Liver (tissue), 9 donors: ENCODE measurements around the gene LAMTOR1. TPM values are rescaled to one million over a fixed set of nuclear protein-coding genes. Genes with fewer than 3 reads are reported as not detected.

Source experiments
- DNase-seq: peaks from one replicate; pipeline ENCODE4 v3.0.0-alpha.2; 2017; ENCODE audit warnings: low spot score
- H3K27ac ChIP-seq, 2 donors: one replicate each; pipeline ENCODE4 v1.7.0; 2013; ENCODE audit warnings: inconsistent platforms in 2 of 2, low read length in 2 of 2, control low read depth in 1 of 2, low read depth in 1 of 2, mild to moderate bottlenecking in 1 of 2
- H3K27me3 ChIP-seq, 4 donors: one replicate each; pipeline versions ENCODE4 v1.6.1 to v1.7.0; 2013; ENCODE audit warnings: low read length in 3 of 4, inconsistent platforms in 1 of 4, mild to moderate bottlenecking in 1 of 4, moderate library complexity in 1 of 4; ENCODE audit not compliant: control insufficient read depth in 4 of 4, insufficient read depth in 4 of 4
- H3K36me3 ChIP-seq, 4 donors: one replicate each; pipeline versions ENCODE4 v1.6.1 to v1.7.0; 2013; ENCODE audit warnings: low read length in 3 of 4, mild to moderate bottlenecking in 3 of 4, low read depth in 1 of 4, moderate library complexity in 1 of 4; ENCODE audit not compliant: control insufficient read depth in 4 of 4, insufficient read depth in 3 of 4
- H3K4me1 ChIP-seq, 4 donors: one replicate each; pipeline versions ENCODE4 v1.6.1 to v1.7.0; 2013; ENCODE audit warnings: low read length in 3 of 4, mild to moderate bottlenecking in 3 of 4, moderate library complexity in 1 of 4; ENCODE audit not compliant: control insufficient read depth in 4 of 4, insufficient read depth in 4 of 4
- H3K4me3 ChIP-seq, 3 donors: one replicate each; pipeline versions ENCODE4 v1.6.1 to v1.7.0; 2013; ENCODE audit warnings: low read length in 3 of 3, control low read depth in 1 of 3, low read depth in 1 of 3, mild to moderate bottlenecking in 1 of 3
- H3K9ac ChIP-seq, 2 donors: one replicate each; pipeline ENCODE4 v1.7.0; 2013; ENCODE audit warnings: low read length in 2 of 2, mild to moderate bottlenecking in 2 of 2, moderate library complexity in 2 of 2, control low read depth in 1 of 2, low read depth in 1 of 2
- H3K9me3 ChIP-seq, 4 donors: one replicate each; pipeline versions ENCODE4 v1.6.1 to v1.7.0; 2013; ENCODE audit warnings: low read length in 3 of 4; ENCODE audit not compliant: control insufficient read depth in 4 of 4
- FOXA1 ChIP-seq: IDR thresholded peaks from 2 replicates; pipeline ENCODE4 v1.6.1; 2016; ENCODE audit warnings: antibody characterized with exemption
- FOXA2 ChIP-seq: IDR thresholded peaks from 2 replicates; pipeline ENCODE4 v1.6.1; 2016; ENCODE audit warnings: antibody characterized with exemption
- GABPA ChIP-seq, 2 donors: IDR thresholded peaks in 1 of 2; conservative IDR thresholded peaks in 1 of 2; 2 replicates each; pipeline ENCODE4 v1.6.1; 2016; ENCODE audit warnings: antibody characterized with exemption in 2 of 2, mild to moderate bottlenecking in 1 of 2, moderate library complexity in 1 of 2
- HNF4G ChIP-seq: IDR thresholded peaks from 2 replicates; pipeline ENCODE4 v1.6.1; 2016; ENCODE audit warnings: antibody characterized with exemption
- JUND ChIP-seq, 2 donors: IDR thresholded peaks; 2 replicates each; pipeline ENCODE4 v1.6.1; 2016; ENCODE audit warnings: antibody characterized with exemption in 2 of 2
- NR2F2 ChIP-seq: IDR thresholded peaks from 2 replicates; pipeline ENCODE4 v1.6.1; 2016; ENCODE audit warnings: antibody characterized with exemption
- RAD21 ChIP-seq, 2 donors: IDR thresholded peaks; 2 replicates each; pipeline ENCODE4 v1.6.1; 2016; ENCODE audit warnings: antibody characterized with exemption in 2 of 2, mild to moderate bottlenecking in 2 of 2
- SP1 ChIP-seq: IDR thresholded peaks from 2 replicates; pipeline ENCODE4 v1.6.1; 2018; ENCODE audit warnings: antibody characterized with exemption, mild to moderate bottlenecking
- WGBS: extraction: QIAGEN DNeasy Blood & Tissue Kit; methylation state at CpG from one replicate; pipeline ENCODE4 v1.1.7; 2013; 5-methylcytosine and 5-hydroxymethylcytosine counted together
- polyA plus RNA-seq, 2 donors: library from polyadenylated mRNA; stranded (reverse) in 1 of 2; unstranded in 1 of 2; fragments of 200-250 nt in 1 of 2; fragments of >200 nt in 1 of 2; fragmentation: Nextera tagmentation in 1 of 2; extraction: Ambion mirVana in 1 of 2; gene quantifications; one replicate each; pipeline versions ENCODE4 v1.2.1 to v1.2.3, GENCODE V29; 2013 to 2015
- total RNA-seq, 2 donors: library from RNA; depleted of rRNA; stranded (reverse); fragments of >200 nt; gene quantifications; one replicate each; pipeline ENCODE4 v1.2.3, GENCODE V29; 2014
- TF ChIP-seq, protein P1 (sequence below): fragments of 150-350 bp; IDR thresholded peaks from 2 replicates; pipeline ENCODE4 v1.5.1; 2017; ENCODE audit warnings: improper control_type of control experiment, low read depth, low read length; ENCODE audit not compliant: missing input control
- TF ChIP-seq, protein P2 (sequence below): IDR thresholded peaks from 2 replicates; pipeline ENCODE4 v1.6.1; 2016; ENCODE audit warnings: antibody characterized with exemption
- TF ChIP-seq, protein P3 (sequence below): IDR thresholded peaks from 2 replicates; pipeline ENCODE4 v1.6.1; 2016; ENCODE audit warnings: antibody characterized with exemption, mild to moderate bottlenecking
- TF ChIP-seq, protein P4 (sequence below): IDR thresholded peaks from 2 replicates; pipeline ENCODE4 v1.6.1; 2016; ENCODE audit warnings: antibody characterized with exemption
- donor health status: healthy.
- donor health status: healthy.
- donor health status: healthy.
- donor health status: healthy.
- donor health status: healthy.

The LAMTOR1 gene
- total and polyA plus RNA-seq, 4 donors, result 30.5 to 74.0 (median 58.6) TPM

DNA sequence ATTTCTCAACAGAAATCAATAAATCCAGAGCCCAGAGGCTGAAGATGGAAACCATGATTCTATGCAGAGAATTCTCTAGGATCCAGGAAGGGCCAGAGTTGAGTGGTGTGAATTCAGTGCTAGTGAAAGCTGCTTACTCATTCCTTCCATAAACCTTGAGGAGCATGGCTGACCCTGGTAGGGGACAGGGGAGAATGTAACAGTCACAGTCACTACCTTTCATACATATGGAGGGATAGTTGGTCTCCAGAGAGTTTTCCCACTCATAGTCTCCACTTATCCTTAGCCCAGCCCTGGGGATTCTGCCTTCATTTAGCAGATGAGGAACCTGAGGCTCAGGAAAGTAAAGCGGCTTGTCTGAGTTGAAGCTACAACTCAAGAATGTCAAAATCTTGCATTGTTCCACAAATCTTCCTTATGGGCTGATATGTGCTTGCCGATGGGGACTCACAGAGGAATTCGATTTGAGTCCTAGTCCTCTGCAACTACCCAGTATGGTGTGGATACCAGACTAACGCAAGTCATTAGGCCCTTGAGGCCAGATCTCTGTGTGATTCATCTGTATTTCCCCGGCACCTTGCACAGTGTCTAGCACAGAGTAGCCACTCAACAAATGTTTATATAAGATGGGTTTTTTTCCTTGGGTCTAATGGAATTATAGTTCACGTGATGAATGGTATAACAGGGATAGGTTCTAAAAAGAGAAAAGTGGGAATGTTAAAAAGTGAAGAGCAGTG lies 13.1 kb upstream of the LAMTOR1 start:
- Histone ChIP-seq H3K4me1 (peaks cover 0 to 12% (median 7%) of the 10 kb centered on the region in 4 donors), H3K36me3 (no peaks in the 10 kb centered on the region), H3K27ac (no peak overlapping the region), H3K9ac (no peak overlapping the region), H3K4me3 (no peak overlapping the region), H3K9me3 (no peaks in the 10 kb centered on the region), H3K27me3 (no peaks in the 10 kb centered on the region)
- no peak for TF ChIP-seq FOXA1
- no peak for TF ChIP-seq JUND (IDR thresholded peaks at IDR 0.05)
- no peak for TF ChIP-seq FOXA2
- TF ChIP-seq, protein P1, sequence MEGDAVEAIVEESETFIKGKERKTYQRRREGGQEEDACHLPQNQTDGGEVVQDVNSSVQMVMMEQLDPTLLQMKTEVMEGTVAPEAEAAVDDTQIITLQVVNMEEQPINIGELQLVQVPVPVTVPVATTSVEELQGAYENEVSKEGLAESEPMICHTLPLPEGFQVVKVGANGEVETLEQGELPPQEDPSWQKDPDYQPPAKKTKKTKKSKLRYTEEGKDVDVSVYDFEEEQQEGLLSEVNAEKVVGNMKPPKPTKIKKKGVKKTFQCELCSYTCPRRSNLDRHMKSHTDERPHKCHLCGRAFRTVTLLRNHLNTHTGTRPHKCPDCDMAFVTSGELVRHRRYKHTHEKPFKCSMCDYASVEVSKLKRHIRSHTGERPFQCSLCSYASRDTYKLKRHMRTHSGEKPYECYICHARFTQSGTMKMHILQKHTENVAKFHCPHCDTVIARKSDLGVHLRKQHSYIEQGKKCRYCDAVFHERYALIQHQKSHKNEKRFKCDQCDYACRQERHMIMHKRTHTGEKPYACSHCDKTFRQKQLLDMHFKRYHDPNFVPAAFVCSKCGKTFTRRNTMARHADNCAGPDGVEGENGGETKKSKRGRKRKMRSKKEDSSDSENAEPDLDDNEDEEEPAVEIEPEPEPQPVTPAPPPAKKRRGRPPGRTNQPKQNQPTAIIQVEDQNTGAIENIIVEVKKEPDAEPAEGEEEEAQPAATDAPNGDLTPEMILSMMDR, result no peak
- no peak for TF ChIP-seq RAD21 (IDR thresholded peaks at IDR 0.05)
- TF ChIP-seq GABPA (IDR thresholded peaks at IDR 0.05 in 1 of 2, conservative IDR thresholded peaks at IDR 0.05 in 1 of 2), result no peak
- TF ChIP-seq SP1, result no peak
- TF ChIP-seq NR2F2, result no peak
- TF ChIP-seq, protein P2, sequence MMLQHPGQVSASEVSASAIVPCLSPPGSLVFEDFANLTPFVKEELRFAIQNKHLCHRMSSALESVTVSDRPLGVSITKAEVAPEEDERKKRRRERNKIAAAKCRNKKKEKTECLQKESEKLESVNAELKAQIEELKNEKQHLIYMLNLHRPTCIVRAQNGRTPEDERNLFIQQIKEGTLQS, result no peak
- TF ChIP-seq, protein P3, sequence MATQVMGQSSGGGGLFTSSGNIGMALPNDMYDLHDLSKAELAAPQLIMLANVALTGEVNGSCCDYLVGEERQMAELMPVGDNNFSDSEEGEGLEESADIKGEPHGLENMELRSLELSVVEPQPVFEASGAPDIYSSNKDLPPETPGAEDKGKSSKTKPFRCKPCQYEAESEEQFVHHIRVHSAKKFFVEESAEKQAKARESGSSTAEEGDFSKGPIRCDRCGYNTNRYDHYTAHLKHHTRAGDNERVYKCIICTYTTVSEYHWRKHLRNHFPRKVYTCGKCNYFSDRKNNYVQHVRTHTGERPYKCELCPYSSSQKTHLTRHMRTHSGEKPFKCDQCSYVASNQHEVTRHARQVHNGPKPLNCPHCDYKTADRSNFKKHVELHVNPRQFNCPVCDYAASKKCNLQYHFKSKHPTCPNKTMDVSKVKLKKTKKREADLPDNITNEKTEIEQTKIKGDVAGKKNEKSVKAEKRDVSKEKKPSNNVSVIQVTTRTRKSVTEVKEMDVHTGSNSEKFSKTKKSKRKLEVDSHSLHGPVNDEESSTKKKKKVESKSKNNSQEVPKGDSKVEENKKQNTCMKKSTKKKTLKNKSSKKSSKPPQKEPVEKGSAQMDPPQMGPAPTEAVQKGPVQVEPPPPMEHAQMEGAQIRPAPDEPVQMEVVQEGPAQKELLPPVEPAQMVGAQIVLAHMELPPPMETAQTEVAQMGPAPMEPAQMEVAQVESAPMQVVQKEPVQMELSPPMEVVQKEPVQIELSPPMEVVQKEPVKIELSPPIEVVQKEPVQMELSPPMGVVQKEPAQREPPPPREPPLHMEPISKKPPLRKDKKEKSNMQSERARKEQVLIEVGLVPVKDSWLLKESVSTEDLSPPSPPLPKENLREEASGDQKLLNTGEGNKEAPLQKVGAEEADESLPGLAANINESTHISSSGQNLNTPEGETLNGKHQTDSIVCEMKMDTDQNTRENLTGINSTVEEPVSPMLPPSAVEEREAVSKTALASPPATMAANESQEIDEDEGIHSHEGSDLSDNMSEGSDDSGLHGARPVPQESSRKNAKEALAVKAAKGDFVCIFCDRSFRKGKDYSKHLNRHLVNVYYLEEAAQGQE, result no peak
- DNase-seq, result no peak
- 94% methylated on average over 6 of the region's 6 CpGs for WGBS

DNA sequence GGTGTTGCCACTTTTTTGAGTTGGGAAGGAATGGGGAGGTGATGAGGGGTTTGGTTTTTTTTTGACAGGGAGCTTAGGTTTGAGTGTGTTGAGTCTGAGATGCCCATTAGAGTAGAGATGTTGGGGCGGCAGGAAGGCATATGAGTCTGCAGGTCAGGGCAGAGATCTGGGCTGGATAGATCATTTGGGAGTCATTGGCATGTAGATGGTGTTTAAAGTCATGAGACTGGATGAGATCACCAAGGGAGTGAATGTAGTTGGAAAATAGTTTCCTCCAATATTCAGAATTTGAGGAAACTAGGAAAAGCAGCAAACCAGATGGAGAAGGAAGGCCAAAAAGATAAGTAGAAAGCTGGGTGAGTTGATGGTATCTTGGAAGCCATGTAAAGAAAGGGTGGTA lies 11.5 kb upstream of the LAMTOR1 start:
- H3K36me3 ChIP-seq, result no peaks in the 10 kb centered on the region
- WGBS, result 94% methylated on average over 1 of the region's 1 CpG
- no peak overlapping the region for H3K9ac ChIP-seq
- H3K4me1 ChIP-seq, result peaks cover 0 to 12% (median 8%) of the 10 kb centered on the region in 4 donors
- H3K4me3 ChIP-seq, result no peak overlapping the region
- H3K27ac ChIP-seq, result no peak overlapping the region
- no peak for DNase-seq
- no peaks in the 10 kb centered on the region for H3K27me3 ChIP-seq
- H3K9me3 ChIP-seq, result no peaks in the 10 kb centered on the region
- TF ChIP-seq, protein P4, sequence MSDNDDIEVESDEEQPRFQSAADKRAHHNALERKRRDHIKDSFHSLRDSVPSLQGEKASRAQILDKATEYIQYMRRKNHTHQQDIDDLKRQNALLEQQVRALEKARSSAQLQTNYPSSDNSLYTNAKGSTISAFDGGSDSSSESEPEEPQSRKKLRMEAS, result no peak
- TF ChIP-seq GABPA (IDR thresholded peaks at IDR 0.05 in 1 of 2, conservative IDR thresholded peaks at IDR 0.05 in 1 of 2) (no peak), NR2F2 (no peak), SP1 (no peak), HNF4G (no peak), FOXA1 (no peak)
- TF ChIP-seq, protein P3, result no peak
